Measurements from ENCODE around the gene CD274.
"Not testable (repeated sequence)": the region's sequence is repeated elsewhere in the genome, so short reads cannot be mapped to it uniquely, and the experiment has no call there.

The CD274 gene

GRCh38 chr9:5450359-5451091 lies at the start of gene CD274:
TSS of gene CD274 (plus strand) at chr9:5450542. CDS start at chr9:5456114, 5,572 bp downstream.
- DNase-seq: peak; percentile 53

GRCh38 chr9:5402217-5402616 lies 48.1 kb upstream of the CD274 start:
- no peak for DNase-seq

GRCh38 chr9:5408596-5408995 lies 41.7 kb upstream of the CD274 start:
- DNase-seq: no peak

DNA sequence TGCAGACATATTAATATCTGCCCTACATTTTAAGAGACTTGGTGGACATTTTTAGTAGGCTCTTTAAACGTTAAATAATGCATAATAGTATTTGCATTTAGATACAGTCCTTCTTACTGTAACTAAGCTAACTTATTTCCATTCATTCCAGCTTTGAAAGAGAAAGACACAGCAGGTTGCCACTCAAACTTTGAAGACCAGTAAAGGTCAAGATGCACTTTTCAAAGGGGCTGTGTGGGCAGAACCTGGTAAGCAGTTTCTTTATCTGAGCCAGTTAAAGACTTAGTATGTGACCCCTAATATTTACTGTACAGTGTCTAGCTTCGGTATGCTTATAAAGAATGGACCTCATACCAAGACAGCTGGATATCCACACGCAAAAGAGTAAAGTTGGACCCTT lies 33.4 kb upstream of the CD274 start:
- DNase-seq: no peak

DNA sequence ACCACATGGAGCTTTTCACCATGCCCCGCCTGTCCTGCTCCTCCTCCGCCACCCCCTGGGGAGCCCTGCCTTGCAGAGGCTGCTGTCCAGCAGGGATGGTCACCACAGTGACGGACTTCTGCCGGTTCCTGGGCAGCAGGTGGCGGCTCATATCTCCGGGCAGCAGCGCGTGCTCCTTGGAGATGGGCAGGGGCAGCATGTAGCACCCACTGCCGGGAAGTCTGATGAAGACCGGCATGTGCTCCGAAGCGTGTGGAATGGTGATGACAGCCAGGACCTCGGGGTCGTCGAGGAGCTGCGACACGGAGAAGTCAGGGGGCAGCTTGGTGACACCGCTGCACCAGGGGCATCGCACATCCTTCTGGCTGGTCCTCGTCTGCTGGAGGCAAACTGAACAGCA lies 31.9 kb upstream of the CD274 start:
- DNase-seq: no peak

- DNase-seq: no peak
Observed at GRCh38 chr9:5419987-5420386, 30.4 kb upstream of the CD274 start.

DNA sequence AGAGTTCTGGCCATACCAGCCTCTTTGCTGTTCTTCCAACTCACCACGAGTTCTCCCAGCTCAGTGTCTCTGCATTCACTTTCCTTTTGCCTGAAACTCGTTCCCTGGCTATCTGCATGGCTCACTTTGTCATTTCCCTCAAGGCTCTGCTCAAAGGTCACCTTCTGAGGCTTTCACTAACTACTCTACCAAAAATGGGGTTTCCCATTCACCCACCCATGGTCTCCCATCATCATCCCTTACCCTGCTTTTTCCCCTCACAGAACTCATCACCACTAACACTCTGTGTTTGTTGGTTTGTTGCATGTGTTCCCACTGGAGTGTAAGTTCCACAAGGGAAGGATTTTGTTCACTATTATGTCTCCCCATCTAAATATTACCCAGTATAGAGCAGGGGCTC lies 29.2 kb upstream of the CD274 start:
- DNase-seq: no peak

GRCh38 chr9:5422276-5422675 lies 28.1 kb upstream of the CD274 start:
- DNase-seq: no peak

DNA sequence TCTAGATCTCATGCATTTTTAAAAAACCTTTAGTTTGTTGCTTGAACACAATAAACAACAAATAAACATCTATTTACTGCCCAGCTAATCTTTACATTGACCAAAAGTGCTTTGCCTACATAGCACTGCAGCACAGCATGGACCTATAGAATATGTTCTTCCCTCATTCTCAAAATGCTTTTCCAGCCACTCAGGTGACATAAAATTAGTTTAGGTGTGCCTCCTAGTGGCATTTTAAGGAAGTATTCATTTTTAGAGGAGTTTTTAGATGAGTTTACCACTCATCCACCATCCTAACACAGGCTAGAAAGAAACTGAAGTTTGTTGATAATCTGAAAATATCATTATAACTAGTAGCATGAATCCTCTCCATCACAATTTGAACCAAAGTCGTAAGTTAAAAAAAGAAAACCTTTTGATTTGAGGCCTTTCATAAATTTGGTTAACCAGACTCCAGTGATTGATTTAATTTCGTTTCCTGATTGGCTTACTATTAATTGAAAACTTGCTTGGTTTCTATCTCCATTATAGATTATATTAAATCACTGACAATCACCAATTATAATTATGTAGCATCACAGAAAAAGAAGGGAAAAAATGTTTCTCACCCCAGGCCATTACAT lies 25.2 kb upstream of the CD274 start:
- no peak for DNase-seq

GRCh38 chr9:5427005-5427404 lies 23.3 kb upstream of the CD274 start:
- DNase-seq: no peak

- DNase-seq: no peak
Observed at GRCh38 chr9:5428172-5428571, 22.2 kb upstream of the CD274 start.

DNA sequence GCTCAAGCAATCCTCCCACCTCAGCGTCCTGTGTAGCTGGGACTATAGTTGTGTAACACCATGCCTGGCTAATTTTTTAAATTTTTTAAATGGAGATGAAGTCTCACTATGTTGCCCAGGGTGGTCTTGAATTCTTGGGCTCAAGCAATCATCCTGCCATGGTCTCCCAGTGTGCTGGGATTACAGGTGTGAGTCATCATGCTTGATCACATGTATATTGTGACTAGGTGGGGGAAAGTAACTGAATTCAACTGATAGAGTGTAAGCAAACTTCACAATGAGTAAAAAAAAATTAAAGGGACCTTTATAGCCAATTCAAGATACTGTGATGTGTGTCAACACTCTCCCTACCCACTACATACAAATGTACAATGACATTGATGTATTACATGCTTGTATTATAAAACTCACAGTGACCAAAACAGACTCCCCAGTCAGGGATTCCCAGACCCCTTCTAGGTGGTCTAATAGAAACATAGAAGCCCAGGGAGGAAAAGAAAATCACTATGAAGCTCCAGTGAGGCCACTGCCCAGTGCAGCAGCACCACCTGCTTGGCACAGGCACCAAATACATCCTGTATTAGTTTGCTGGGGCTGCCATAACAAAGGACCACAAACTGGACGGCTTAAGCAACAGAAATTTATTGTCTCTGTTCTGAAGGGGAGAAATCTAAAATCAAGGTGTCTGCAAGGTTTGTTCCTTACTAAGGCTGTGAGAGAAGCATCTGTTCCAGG lies 21.4 kb upstream of the CD274 start:
- DNase-seq: no peak

DNA sequence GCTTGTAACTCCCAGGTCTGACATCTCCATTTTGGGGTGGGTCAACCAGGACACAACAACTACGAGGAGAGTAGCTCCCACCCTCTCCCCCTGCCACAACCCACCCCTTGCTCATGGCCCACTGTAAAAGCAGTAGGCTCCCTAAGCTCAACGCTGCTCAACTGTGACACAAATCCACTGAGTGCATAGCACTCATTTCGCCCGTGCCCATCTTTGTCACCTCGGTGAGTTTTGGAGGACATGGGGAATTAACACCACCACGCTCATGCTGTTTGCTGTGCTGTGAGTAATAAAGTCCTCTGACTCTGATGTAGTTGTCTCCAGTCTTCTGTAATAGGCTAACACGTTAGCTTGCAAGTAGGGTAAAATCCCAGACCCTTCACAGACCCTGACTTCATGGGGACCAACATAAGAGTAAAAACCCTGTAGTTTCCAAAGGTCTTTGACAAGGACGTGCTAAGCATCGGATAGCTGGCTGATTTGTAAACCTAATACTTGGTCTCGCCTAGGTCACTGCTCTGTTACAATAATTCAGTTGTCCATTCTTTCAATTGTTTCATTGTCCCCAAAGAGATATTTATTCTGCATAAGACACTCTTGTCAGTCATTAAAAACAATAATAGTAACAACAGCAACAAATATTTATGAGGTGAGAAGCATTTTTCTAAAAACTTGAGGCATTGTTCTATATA lies 20.3 kb upstream of the CD274 start:
- no peak for DNase-seq

DNA sequence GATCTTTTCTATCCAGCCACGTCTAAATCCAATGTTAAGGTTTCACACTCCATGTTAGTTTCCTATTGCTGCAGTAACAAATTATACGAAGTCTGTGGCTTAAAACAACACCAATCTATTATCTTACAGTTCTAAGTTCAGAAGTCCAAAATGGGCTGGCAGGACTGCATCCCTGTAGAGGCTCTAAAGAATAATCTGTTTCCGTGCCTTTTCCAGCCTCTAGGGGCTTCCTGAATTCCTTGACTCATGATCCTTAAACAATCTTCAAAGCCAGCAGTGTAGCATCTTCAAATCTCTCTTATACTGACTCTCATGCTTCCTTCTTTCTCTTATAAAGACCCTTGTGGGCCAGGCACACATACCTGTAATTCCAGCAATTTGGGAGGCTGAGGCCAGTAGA lies 19.4 kb upstream of the CD274 start:
- DNase-seq: no peak

DNA sequence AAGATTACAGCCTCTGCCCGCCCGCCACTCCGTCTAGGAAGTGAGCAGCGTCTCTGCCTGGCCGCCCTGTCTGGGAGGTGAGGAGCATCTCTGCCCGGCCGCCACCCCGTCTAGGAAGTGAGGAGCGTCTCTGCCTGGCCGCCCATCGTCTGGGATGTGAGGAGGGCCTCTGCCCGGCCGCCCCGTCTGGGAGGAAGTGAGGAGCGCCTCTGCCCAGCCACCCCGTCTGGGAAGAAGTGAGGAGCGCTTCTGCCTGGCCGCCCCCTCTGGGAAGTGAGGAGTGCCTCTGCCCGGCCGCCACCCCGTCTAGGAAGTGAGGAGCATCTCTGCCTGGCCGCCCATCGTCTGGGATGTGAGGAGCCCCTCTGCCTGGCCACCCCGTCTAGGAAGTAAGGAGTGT lies 17.5 kb upstream of the CD274 start:
- DNase-seq: not testable (repeated sequence)

DNA sequence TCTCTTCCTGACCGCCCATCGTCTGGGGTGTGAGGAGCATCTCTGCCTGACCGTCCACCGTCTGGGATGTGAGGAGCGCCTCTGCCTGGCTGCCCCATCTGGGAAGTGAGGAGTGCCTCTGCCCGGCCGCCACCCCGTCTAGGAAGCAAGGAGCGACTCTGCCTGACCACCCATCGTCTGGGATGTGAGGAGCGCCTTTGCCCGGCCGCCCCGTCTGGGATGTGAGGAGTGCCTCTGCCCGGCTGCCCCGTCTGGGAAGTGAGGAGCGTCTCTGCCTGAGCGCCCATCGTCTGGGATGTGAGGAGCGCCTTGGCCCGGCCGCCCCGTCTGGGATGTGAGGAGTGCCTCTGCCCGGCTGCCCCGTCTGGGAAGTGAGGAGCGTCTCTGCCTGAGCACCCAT lies 17.0 kb upstream of the CD274 start:
- DNase-seq: not testable (repeated sequence)

DNA sequence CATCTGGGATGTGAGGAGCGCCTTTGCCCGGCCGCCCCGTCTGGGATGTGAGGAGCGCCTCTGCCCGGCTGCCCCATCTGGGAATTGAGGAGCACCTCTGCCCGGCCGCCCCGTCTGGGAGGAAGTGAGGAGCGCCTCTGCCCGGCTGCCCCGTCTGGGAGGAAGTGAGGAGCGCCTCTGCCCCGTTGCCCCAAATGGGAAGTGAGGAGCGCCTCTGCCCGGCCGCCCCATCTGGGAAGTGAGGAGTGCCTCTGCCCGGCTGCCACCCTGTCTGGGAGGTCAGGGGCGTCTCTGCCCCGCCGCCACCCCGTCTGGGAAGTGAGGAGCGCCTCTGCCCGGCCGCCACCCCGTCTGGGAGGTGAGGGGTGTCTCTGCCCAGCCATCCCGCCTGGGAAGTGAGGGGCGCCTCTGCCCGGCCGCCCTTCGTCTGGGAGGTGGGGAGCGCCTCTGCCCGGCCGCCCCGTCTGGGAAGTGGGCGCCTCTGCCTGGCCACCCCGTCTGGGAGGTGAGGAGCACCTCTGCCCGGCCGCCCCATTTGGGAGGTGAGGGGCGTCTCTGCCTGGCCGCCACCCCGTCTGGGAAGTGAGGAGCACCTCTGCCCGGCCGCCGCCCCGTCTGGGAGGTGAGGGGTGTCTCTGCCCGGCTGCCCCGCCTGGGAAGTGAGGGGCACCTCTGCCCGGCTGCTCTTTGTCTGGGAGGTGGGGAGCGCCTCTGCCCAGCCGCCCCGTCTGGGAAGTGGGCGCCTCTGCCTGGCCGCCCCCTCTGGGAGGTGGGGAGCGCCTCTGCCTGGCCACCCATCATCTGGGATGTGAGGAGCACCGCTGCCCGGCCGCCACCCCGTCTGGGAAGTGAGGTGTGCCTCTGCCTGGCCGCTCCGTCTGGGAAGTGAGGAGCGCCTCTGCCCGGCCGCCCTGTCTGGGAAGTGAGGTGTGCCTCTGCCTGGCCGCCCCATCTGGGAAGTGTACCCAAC lies 16.2 kb upstream of the CD274 start:
- DNase-seq: not testable (repeated sequence)

- no peak for DNase-seq
Observed at GRCh38 chr9:5435912-5436311, 14.4 kb upstream of the CD274 start.

GRCh38 chr9:5436441-5436840 lies 13.9 kb upstream of the CD274 start:
- DNase-seq: no peak

GRCh38 chr9:5437254-5438216 lies 12.8 kb upstream of the CD274 start, which contains the start of gene PLGRKT:
TSS of gene PLGRKT (minus strand) at chr9:5437925. CDS start at chr9:5431977, 5,948 bp downstream.
- DNase-seq: peak; percentile 71
